Stimulated activated CD8-positive, alpha-beta memory T cell treated with anti-CD3 and anti-CD28 coated beads, Interleukin-2, amount 100 ng/mL, for 48 hours (primary cell): ENCODE results near the gene DGKI.

Experiments
- DNase-seq, 2 donors: peaks; one replicate each; pipeline ENCODE4 v3.0.0-alpha.2; 2020; ENCODE audit warnings: low read depth in 2 of 2

DGKI gene

GRCh38 chr7:137593115-137593711, 253.6 kb downstream of the DGKI start:
- no peak for DNase-seq

GRCh38 chr7:137592232-137592896, 254.4 kb downstream of the DGKI start:
- no peak for DNase-seq

- no peak for DNase-seq
Measured at GRCh38 chr7:137591421-137591837, 255.3 kb downstream of the DGKI start.

- DNase-seq: no peak
Measured at GRCh38 chr7:137590756-137591305, 255.9 kb downstream of the DGKI start.

GRCh38 chr7:137590071-137590755, 256.6 kb downstream of the DGKI start:
- DNase-seq: no peak

GRCh38 chr7:137587326-137587725, 259.4 kb downstream of the DGKI start:
- DNase-seq: no peak

- no peak for DNase-seq
Measured at GRCh38 chr7:137585591-137585990, 261.2 kb downstream of the DGKI start.

- DNase-seq: no peak
Measured at GRCh38 chr7:137583172-137583571, 263.6 kb downstream of the DGKI start.

- no peak for DNase-seq
Measured at GRCh38 chr7:137579913-137580640, 266.7 kb downstream of the DGKI start.

- no peak for DNase-seq
Measured at GRCh38 chr7:137578541-137578940, 268.2 kb downstream of the DGKI start.

- DNase-seq: no peak
Measured at GRCh38 chr7:137577184-137577583, 269.6 kb downstream of the DGKI start.

GRCh38 chr7:137576481-137576880, 270.3 kb downstream of the DGKI start:
- DNase-seq: no peak

GRCh38 chr7:137574812-137575211, 272.0 kb downstream of the DGKI start:
- DNase-seq: no peak

- DNase-seq: no peak
Measured at GRCh38 chr7:137572056-137572784, 274.6 kb downstream of the DGKI start.

- DNase-seq: no peak
Measured at GRCh38 chr7:137564677-137565076, 282.1 kb downstream of the DGKI start.

GRCh38 chr7:137563981-137564380, 282.8 kb downstream of the DGKI start:
- DNase-seq: no peak

- DNase-seq: no peak
Measured at GRCh38 chr7:137547485-137547884, 299.3 kb downstream of the DGKI start.

GRCh38 chr7:137546671-137547070, 300.1 kb downstream of the DGKI start:
- no peak for DNase-seq

- DNase-seq: no peak
Measured at GRCh38 chr7:137546009-137546408, 300.8 kb downstream of the DGKI start.

GRCh38 chr7:137545059-137545716, 301.6 kb downstream of the DGKI start:
- DNase-seq: no peak
